Endothelial cell of umbilical vein (primary cell): ENCODE measurements around the gene DIAPH3. TPM values are rescaled to one million over a fixed set of nuclear protein-coding genes. Genes with fewer than 3 reads are reported as not detected.

ENCODE experiments used
- BruUV-seq: library from RNA; stranded (reverse); fragments of 400-500 nt; replicated peaks from 2 replicates; lab custom pipeline; 2021; lab: Mats Ljungman, UMichigan
- CTCF ChIA-PET: fragments of 300-600, 350-600 bp; sonication (Branson Sonifier 250); formaldehyde crosslinking; loops from one replicate; lab custom pipeline; 2021; ENCODE audit warnings: antibody characterized with exemption, inconsistent platforms; lab: Charles Lee
- POLR2A ChIA-PET: fragments of 300-600, 350-600 bp; sonication (Branson Sonifier 250); formaldehyde crosslinking; loops from one replicate; lab custom pipeline; 2021; ENCODE audit warnings: antibody characterized with exemption, inconsistent platforms; lab: Charles Lee
- DNase-seq: peaks from one replicate; pipeline ENCODE4 v3.0.0-alpha.2; 2011; ENCODE audit warnings: low read depth, low spot score
- FAIRE-seq: peaks from 2 replicates; lab custom pipeline; 2011; peaks lifted over from hg19 to GRCh38; lab: Jason Lieb, UNC
- H2AFZ ChIP-seq: 2 replicates; pipeline ENCODE4 v1.6.0; 2012; ENCODE audit warnings: low read depth, low read length, control low read depth, inconsistent platforms
- H3K27ac ChIP-seq: 2 replicates; pipeline ENCODE4 v1.5.1; 2011; ENCODE audit warnings: low read depth, mild to moderate bottlenecking, control low read depth, low read length, moderate library complexity; ENCODE audit not compliant: insufficient read depth
- H3K27me3 ChIP-seq, 2 experiments: 2 replicates each; pipeline versions ENCODE4 v1.6.0 to v1.6.1; 2011; ENCODE audit warnings: low read length in 2 of 2, mixed read lengths in 1 of 2; ENCODE audit not compliant: control insufficient read depth in 2 of 2, insufficient read depth in 2 of 2
- H3K36me3 ChIP-seq, 2 experiments: 2 replicates in 1 of 2; 3 replicates in 1 of 2; pipeline ENCODE4 v1.5.1; 2011; ENCODE audit warnings: low read length in 2 of 2, mild to moderate bottlenecking in 1 of 2, moderate library complexity in 1 of 2; ENCODE audit not compliant: control insufficient read depth in 2 of 2, insufficient read depth in 2 of 2; ENCODE audit errors: extremely low read depth in 1 of 2
- H3K4me1 ChIP-seq: 3 replicates; pipeline ENCODE4 v1.5.1; 2011; ENCODE audit warnings: mild to moderate bottlenecking, low read length; ENCODE audit not compliant: control insufficient read depth, insufficient read depth; ENCODE audit errors: extremely low read depth
- H3K4me2 ChIP-seq: 2 replicates; pipeline ENCODE4 v1.6.1; 2011; ENCODE audit warnings: low read length, control low read depth, mixed read lengths; ENCODE audit not compliant: insufficient read depth
- H3K4me3 ChIP-seq, 3 experiments: fragments of 200-600 bp in 1 of 3; sonication (generic), shearing (Covaris generic) in 1 of 3; replicated peaks in 1 of 3; 2 replicates each; pipeline ENCODE4 v1.5.1; 2011 to 2016; ENCODE audit warnings: control low read depth in 3 of 3, low read length in 3 of 3, mild to moderate bottlenecking in 2 of 3, inconsistent platforms in 1 of 3, low read depth in 1 of 3, moderate library complexity in 1 of 3; ENCODE audit not compliant: insufficient read depth in 1 of 3
- H3K79me2 ChIP-seq: 2 replicates; pipeline ENCODE4 v1.6.0; 2012; ENCODE audit warnings: low read length, inconsistent platforms; ENCODE audit not compliant: control insufficient read depth, insufficient read depth
- H3K9ac ChIP-seq: replicated peaks from 2 replicates; pipeline ENCODE3; 2011; ENCODE audit warnings: low read length, control low read depth; ENCODE audit not compliant: insufficient read depth; ENCODE audit errors: extremely low read depth
- H3K9me1 ChIP-seq: replicated peaks from 3 replicates; pipeline ENCODE4 v1.6.0; 2011; ENCODE audit warnings: mild to moderate bottlenecking, low read length; ENCODE audit not compliant: control insufficient read depth, insufficient read depth; ENCODE audit errors: extremely low read depth
- H3K9me3 ChIP-seq: replicated peaks from 2 replicates; pipeline ENCODE4 v1.5.1; 2012; ENCODE audit warnings: low read length, inconsistent platforms; ENCODE audit not compliant: control insufficient read depth, insufficient read depth
- H4K20me1 ChIP-seq: replicated peaks from 2 replicates; pipeline ENCODE3; 2011; ENCODE audit warnings: mild to moderate bottlenecking, low read length; ENCODE audit not compliant: control insufficient read depth, insufficient read depth; ENCODE audit errors: extremely low read depth
- CTCF ChIP-seq, 2 donors: IDR thresholded peaks; 1 replicate in 1 of 2; 2 replicates in 1 of 2; pipeline ENCODE4 v1.5.1; 2011; ENCODE audit warnings: low read length in 2 of 2, mild to moderate bottlenecking in 2 of 2, moderate library complexity in 2 of 2, control low read depth in 1 of 2, inconsistent platforms in 1 of 2, low read depth in 1 of 2; ENCODE audit not compliant: insufficient read depth in 1 of 2; ENCODE audit errors: extremely low read depth in 1 of 2
- EZH2 ChIP-seq: IDR thresholded peaks from 2 replicates; pipeline ENCODE4 v1.6.1; 2012; ENCODE audit warnings: borderline replicate concordance, low read depth, mild to moderate bottlenecking, moderate library complexity, low read length, inconsistent platforms; ENCODE audit not compliant: severe bottlenecking
- FOS ChIP-seq: IDR thresholded peaks from 2 replicates; pipeline ENCODE4 v1.6.1; 2011; ENCODE audit warnings: mild to moderate bottlenecking, low read length, moderate library complexity, borderline replicate concordance; ENCODE audit not compliant: insufficient read depth
- GATA2 ChIP-seq: IDR thresholded peaks from 2 replicates; pipeline ENCODE4 v1.7.0; 2011; ENCODE audit warnings: low read depth, mild to moderate bottlenecking, moderate library complexity, mixed read lengths, low read length; ENCODE audit not compliant: insufficient read length, insufficient read depth
- JUN ChIP-seq: IDR thresholded peaks from 2 replicates; pipeline ENCODE4 v1.6.1; 2011; ENCODE audit warnings: borderline replicate concordance, low read depth; ENCODE audit not compliant: insufficient read length, insufficient read depth
- MYC ChIP-seq: IDR thresholded peaks from one replicate; pipeline ENCODE4 v1.6.1; 2011; ENCODE audit warnings: mild to moderate bottlenecking, low read depth, low read length
- POLR2A ChIP-seq: IDR thresholded peaks from 2 replicates; pipeline ENCODE4 v1.6.1; 2012; ENCODE audit warnings: low read depth, mild to moderate bottlenecking, control low read depth, low read length
- POLR2AphosphoS5 ChIP-seq: IDR thresholded peaks from 2 replicates; pipeline ENCODE4 v1.6.1; 2012; ENCODE audit warnings: low read depth, mild to moderate bottlenecking, control low read depth, low read length, moderate library complexity; ENCODE audit not compliant: insufficient read depth
- dilution Hi-C: fragments of 300-500 bp; cut with MboI; formaldehyde crosslinking; loops from one replicate; pipeline ENCODE4 v1.15.0; 2019; ENCODE audit warnings: low sequenced_read_pairs; ENCODE audit not compliant: extremely low pct_ligation_motif_present
- intact Hi-C: fragments of 100-400 bp; cut with micrococcal nuclease; formaldehyde crosslinking; loops from one replicate; pipeline ENCODE4 v1.10.0; 2022
- polyA plus RNA-seq, 4 experiments: library from polyadenylated mRNA; depleted of rRNA in 3 of 4; stranded (reverse) in 3 of 4; unstranded in 1 of 4; fragments of >200 nt; gene quantifications; 2 replicates each; pipeline versions ENCODE4 v1.2.1 to v1.2.3, GENCODE V29; 2011 to 2012; ENCODE audit warnings: missing spikeins in 1 of 4
- total RNA-seq: library from RNA; stranded (reverse); gene quantifications from 2 replicates; pipeline ENCODE4 v1.2.3, GENCODE V29; 2021
- TF ChIP-seq, protein P1 (sequence below): IDR thresholded peaks from 2 replicates; pipeline ENCODE4 v1.6.1; 2011; ENCODE audit not compliant: insufficient read depth, insufficient read length

Gene DIAPH3
- total and polyA plus RNA-seq, 2 donors (not counting 3 experiments of a cell fraction or from before 2014, with no cell fraction given) = 9.9 to 44.0 TPM

DNA sequence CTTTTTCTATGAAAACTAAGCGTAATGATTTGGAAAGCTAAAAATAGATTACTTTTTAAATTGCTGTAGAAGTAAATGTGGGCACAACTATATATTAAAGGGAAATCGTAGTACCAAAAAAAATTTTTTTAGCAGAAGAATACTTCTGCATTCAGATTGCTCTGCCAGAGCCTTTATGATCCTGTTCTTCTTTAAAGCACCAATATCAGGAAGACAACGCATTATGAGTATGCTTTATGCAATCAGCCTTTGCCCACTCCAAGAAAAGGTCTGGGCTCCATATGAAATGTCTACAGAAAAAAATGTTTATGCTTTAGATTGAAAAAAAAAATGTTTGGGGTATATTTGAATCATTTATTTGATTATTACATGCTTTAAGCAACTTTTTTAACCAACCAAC lies 137.4 kb downstream of the DIAPH3 start:
- DNase-seq = no peak
- no peaks in the 10 kb centered on the region for H3K36me3 ChIP-seq
- no peaks in the 10 kb centered on the region for H3K9me1 ChIP-seq
- no TSS peak for BruUV-seq
- dilution Hi-C loops = no loop called here
- no peak overlapping the region for H3K4me3 ChIP-seq
- H3K27me3 ChIP-seq = no peaks in the 10 kb centered on the region
- no peak overlapping the region for H3K9ac ChIP-seq
- POLR2A ChIA-PET = no interaction called here
- H3K9me3 ChIP-seq = no peaks in the 10 kb centered on the region
- intact Hi-C loops = no loop called here
- no peak overlapping the region for H3K4me2 ChIP-seq
- no peak for TF ChIP-seq CTCF (IDR thresholded peaks at IDR 0.05; ENCODE audit: extremely low read depth in 1 of 2, insufficient read depth in 1 of 2, low read depth in 1 of 2, low read length in 2 of 2)
- TF ChIP-seq POLR2AphosphoS5 = no peak
- no peak for TF ChIP-seq MYC
- TF ChIP-seq JUN = no peak
- no peak for TF ChIP-seq FOS
- TF ChIP-seq, protein P1, sequence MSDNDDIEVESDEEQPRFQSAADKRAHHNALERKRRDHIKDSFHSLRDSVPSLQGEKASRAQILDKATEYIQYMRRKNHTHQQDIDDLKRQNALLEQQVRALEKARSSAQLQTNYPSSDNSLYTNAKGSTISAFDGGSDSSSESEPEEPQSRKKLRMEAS = no peak
- no peak for TF ChIP-seq EZH2
- TF ChIP-seq GATA2 = no peak
- no peak for TF ChIP-seq POLR2A
- no peaks in the 10 kb centered on the region for H3K4me1 ChIP-seq
- CTCF ChIA-PET = interaction anchor here (1.4 kb wide), 1 partner anchor 18 kb away, joined by 3 read pairs; no protein-coding TSS in a partner anchor
- no peak overlapping the region for H3K27ac ChIP-seq
- peaks cover 8% of the 10 kb centered on the region for H3K79me2 ChIP-seq
- H4K20me1 ChIP-seq = no peaks in the 10 kb centered on the region
- no peak for FAIRE-seq
- no peak overlapping the region for H2AFZ ChIP-seq
